Small intestine (tissue), 7 donors: ENCODE results near the gene NQO2. TPM values are rescaled to one million over a fixed set of nuclear protein-coding genes. Genes with fewer than 3 reads are reported as not detected.

Source experiments
- DNase-seq, 2 donors: peaks; one replicate each; pipeline versions ENCODE4 v3.0.0 to v3.0.0-alpha.2; 2013
- FAIRE-seq: peaks from 2 replicates; lab custom pipeline; 2012; peaks lifted over from hg19 to GRCh38; lab: Jason Lieb, UNC
- H3K27ac ChIP-seq, 3 donors: one replicate each; pipeline ENCODE4 v1.5.1; 2013; ENCODE audit warnings: low read length in 2 of 3, mild to moderate bottlenecking in 2 of 3, control low read depth in 1 of 3, inconsistent platforms in 1 of 3, low read depth in 1 of 3, moderate library complexity in 1 of 3
- H3K27me3 ChIP-seq, 3 donors: one replicate each; pipeline ENCODE4 v1.6.1; 2013; ENCODE audit warnings: low read length in 3 of 3, inconsistent platforms in 1 of 3; ENCODE audit not compliant: control insufficient read depth in 3 of 3, insufficient read depth in 3 of 3
- H3K36me3 ChIP-seq, 3 donors: one replicate each; pipeline ENCODE4 v1.6.1; 2013; ENCODE audit warnings: low read length in 3 of 3, inconsistent platforms in 1 of 3, low read depth in 1 of 3, mild to moderate bottlenecking in 1 of 3, moderate library complexity in 1 of 3; ENCODE audit not compliant: control insufficient read depth in 3 of 3, insufficient read depth in 2 of 3
- H3K4me1 ChIP-seq, 3 donors: one replicate each; pipeline ENCODE4 v1.6.1; 2013; ENCODE audit warnings: low read length in 2 of 3, inconsistent platforms in 1 of 3, low read depth in 1 of 3, mild to moderate bottlenecking in 1 of 3, moderate library complexity in 1 of 3; ENCODE audit not compliant: control insufficient read depth in 3 of 3, insufficient read depth in 2 of 3
- H3K4me3 ChIP-seq, 3 donors: one replicate each; pipeline ENCODE4 v1.5.1; 2013; ENCODE audit warnings: low read length in 3 of 3, control low read depth in 1 of 3, inconsistent platforms in 1 of 3, low read depth in 1 of 3, mild to moderate bottlenecking in 1 of 3, moderate library complexity in 1 of 3
- H3K9me3 ChIP-seq, 2 donors: one replicate each; pipeline ENCODE4 v1.6.1; 2013; ENCODE audit warnings: low read depth in 1 of 2, low read length in 1 of 2; ENCODE audit not compliant: control insufficient read depth in 2 of 2, insufficient read depth in 1 of 2
- WGBS, 3 donors: extraction: QIAGEN DNeasy Blood & Tissue Kit; methylation state at CpG; one replicate each; pipeline ENCODE4 v1.1.7; 2013; 5-methylcytosine and 5-hydroxymethylcytosine counted together
- polyA plus RNA-seq, 4 donors: library from polyadenylated mRNA; stranded (reverse) in 3 of 4; unstranded in 1 of 4; fragments of 200-250 nt in 3 of 4; fragments of 120-200 nt in 1 of 4; gene quantifications; one replicate each; pipeline versions ENCODE4 v1.2.1 to v1.2.3, GENCODE V29; 2013
- donor health status: healthy with polysubstance abuse.
- donor health status: control.
- donor health status: control.
- donor health status: Bipolar disorder and iron deficiency.
- donor health status: healthy.

Gene NQO2
- polyA plus RNA-seq, 4 donors, result 23.2 to 84.5 (median 58.9) TPM

GRCh38 chr6:2963756-2964155 is 35.9 kb upstream of the NQO2 start:
- FAIRE-seq (no peak), DNase-seq (no peak)
- Histone ChIP-seq H3K9me3 (no peaks in the 10 kb centered on the region), H3K4me1 (peaks cover 2 to 49% (median 12%) of the 10 kb centered on the region in 3 donors), H3K27me3 (no peaks in the 10 kb centered on the region), H3K27ac (peak overlapping the region in 1 of 3 donors; percentile 87), H3K36me3 (peaks cover 0 to 36% (median 0%) of the 10 kb centered on the region in 3 donors), H3K4me3 (no peak overlapping the region)
- 85 to 91% (median 88%) methylated on average over 8 of the region's 8 CpGs for WGBS, 3 donors

DNA sequence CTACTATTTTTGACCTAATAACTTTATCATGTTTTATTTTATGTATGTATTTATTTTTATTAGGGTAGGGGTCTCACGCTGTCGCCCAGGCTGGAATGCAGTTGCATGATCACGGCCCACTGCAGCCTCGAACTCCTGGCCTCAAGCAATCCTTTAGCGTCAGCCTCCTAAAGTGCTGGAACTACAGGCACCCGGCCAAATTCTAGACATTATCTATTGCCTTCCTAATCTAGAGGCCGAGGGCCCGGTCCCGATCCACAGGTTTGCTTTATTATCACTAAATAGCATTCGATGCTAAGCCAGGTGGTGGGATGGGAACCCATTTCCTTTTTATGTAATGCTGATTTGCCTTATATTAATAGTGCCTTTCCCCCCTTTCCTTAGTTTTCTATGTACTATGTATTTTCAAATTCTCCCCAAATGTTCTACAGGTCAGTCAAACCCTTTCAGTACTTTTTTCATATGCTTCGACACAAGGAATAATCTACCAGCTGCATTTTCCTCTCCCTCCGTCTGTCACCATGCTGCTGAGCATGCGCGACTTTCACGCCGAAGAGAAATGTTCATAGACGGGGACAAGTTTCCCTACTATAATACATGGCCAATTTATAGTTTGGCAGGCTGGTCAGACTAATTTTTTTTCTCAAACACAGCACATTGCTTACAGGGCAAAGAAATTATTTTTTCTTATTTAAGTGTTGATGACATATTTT is 34.7 kb upstream of the NQO2 start:
- no peak for DNase-seq
- WGBS, 3 donors, result 62 to 82% (median 74%) methylated on average over 17 of the region's 17 CpGs
- Histone ChIP-seq H3K9me3 (no peaks in the 10 kb centered on the region), H3K27ac (no peak overlapping the region), H3K4me3 (no peak overlapping the region), H3K27me3 (no peaks in the 10 kb centered on the region), H3K36me3 (peaks cover 0 to 27% (median 0%) of the 10 kb centered on the region in 3 donors), H3K4me1 (peaks cover 2 to 47% (median 12%) of the 10 kb centered on the region in 3 donors)
- FAIRE-seq, result no peak

DNA sequence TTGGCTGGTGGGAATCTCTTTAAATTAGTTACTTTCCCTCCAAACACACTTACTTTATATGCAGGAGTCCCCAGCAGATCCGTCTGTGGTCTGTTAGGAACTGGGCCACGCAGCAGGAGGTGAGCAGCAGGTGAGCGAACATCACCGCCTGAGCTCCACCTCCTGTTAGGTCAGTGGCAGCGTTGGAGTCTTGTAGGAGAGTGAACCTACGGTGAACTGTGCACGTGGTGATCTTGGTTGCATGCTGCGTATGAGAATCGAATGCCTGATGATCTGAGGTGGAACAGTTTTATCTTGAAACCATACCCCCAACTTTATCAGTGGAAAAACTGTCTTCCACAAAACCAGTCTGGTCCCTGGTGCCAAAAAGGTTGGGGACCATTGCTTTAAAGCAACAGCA is 33.3 kb upstream of the NQO2 start:
- Histone ChIP-seq H3K4me3 (no peak overlapping the region), H3K4me1 (peaks cover 2 to 38% (median 7%) of the 10 kb centered on the region in 3 donors), H3K27me3 (no peaks in the 10 kb centered on the region), H3K36me3 (peaks cover 0 to 17% (median 0%) of the 10 kb centered on the region in 3 donors), H3K27ac (no peak overlapping the region), H3K9me3 (no peaks in the 10 kb centered on the region)
- DNase-seq, result peak in 1 of 2 donors; percentile 81
- FAIRE-seq, result no peak
- WGBS, 3 donors, result 22 to 70% (median 51%) methylated on average over 9 of the region's 9 CpGs

GRCh38 chr6:2967936-2968335 is 31.8 kb upstream of the NQO2 start:
- H3K36me3 ChIP-seq, result peaks cover 0 to 17% (median 0%) of the 10 kb centered on the region in 3 donors
- H3K27ac ChIP-seq, result no peak overlapping the region
- no peak for FAIRE-seq
- DNase-seq, result no peak
- H3K9me3 ChIP-seq, result no peaks in the 10 kb centered on the region
- no peaks in the 10 kb centered on the region for H3K27me3 ChIP-seq
- H3K4me3 ChIP-seq, result no peak overlapping the region
- 96 to 98% (median 96%) methylated on average over 7 of the region's 7 CpGs for WGBS, 3 donors
- peaks cover 2 to 28% (median 2%) of the 10 kb centered on the region in 3 donors for H3K4me1 ChIP-seq

DNA sequence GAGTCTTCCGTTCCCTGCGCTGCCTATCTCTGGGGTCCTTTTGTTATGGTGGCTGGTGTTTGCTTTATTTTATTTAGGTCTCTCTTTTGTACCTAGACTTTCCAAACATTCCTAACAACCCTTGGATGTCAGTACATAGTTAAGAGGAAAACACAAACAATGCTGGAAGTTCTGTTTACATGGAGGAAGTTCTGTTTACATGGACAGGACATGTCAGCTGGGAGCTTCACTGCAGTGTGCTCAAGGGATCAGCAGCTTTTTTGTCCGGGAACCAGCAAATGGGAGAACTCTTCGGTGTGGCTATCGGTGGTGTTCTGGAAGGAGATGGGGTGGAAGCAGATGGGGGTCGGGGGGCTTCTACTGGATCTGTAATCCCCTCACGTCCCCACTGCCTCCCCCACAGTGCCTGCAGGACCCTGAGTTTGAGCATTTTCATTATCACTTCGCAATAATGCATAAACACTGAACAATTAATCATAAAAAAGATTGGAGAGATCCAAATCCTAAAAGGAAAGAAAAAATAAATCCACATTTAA is 31.0 kb upstream of the NQO2 start:
- Histone ChIP-seq H3K4me3 (no peak overlapping the region), H3K9me3 (no peaks in the 10 kb centered on the region), H3K27me3 (no peaks in the 10 kb centered on the region), H3K27ac (peak overlapping the region in 2 of 3 donors; percentile 1 to 45), H3K36me3 (peaks cover 0 to 15% (median 0%) of the 10 kb centered on the region in 3 donors), H3K4me1 (peaks cover 2 to 20% (median 2%) of the 10 kb centered on the region in 3 donors)
- 59 to 85% (median 83%) methylated on average over 8 of the region's 8 CpGs for WGBS, 3 donors
- DNase-seq, result no peak
- no peak for FAIRE-seq

DNA sequence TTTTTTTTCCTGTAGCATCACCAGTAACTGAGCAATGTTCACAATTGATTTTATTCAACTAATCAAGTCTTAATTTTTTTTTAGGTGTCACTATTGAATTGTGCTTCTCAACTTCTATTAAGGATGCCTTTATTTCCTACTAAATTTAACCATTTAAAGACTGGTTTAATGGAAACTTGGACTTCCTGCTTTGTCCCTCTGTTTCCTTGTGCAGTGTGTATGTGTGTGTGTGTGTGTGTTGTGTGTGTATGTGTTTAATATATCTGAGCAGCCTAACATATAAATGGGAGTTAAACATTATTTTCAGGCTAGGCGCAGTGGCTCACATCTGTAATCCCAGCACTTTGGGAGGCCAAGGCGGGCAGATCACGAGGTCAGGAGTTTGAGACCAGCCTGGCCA is 30.1 kb upstream of the NQO2 start:
- FAIRE-seq, result no peak
- WGBS, 3 donors, result 52 to 68% (median 67%) methylated on average over 3 of the region's 3 CpGs

GRCh38 chr6:2970034-2970685 is 29.5 kb upstream of the NQO2 start:
- H3K9me3 ChIP-seq, result no peaks in the 10 kb centered on the region
- 12 to 26% (median 22%) methylated on average over 10 of the region's 10 CpGs for WGBS, 3 donors
- peak overlapping the region in 2 of 3 donors; percentile 89 to 90 for H3K27ac ChIP-seq
- peaks cover 0 to 7% (median 0%) of the 10 kb centered on the region in 3 donors for H3K36me3 ChIP-seq
- H3K4me3 ChIP-seq, result peak overlapping the region; percentile 60 to 92 (median 81)
- no peaks in the 10 kb centered on the region for H3K27me3 ChIP-seq
- no peak for FAIRE-seq
- H3K4me1 ChIP-seq, result peaks cover 2 to 19% (median 2%) of the 10 kb centered on the region in 3 donors
- DNase-seq, result no peak

More for the DNA sequence above, 30.1 kb upstream of the NQO2 start:
- Histone ChIP-seq H3K36me3 (peaks cover 0 to 12% (median 0%) of the 10 kb centered on the region in 3 donors), H3K27me3 (no peaks in the 10 kb centered on the region), H3K9me3 (no peaks in the 10 kb centered on the region), H3K27ac (peak overlapping the region in 1 of 3 donors; percentile 72), H3K4me1 (peaks cover 2 to 19% (median 2%) of the 10 kb centered on the region in 3 donors), H3K4me3 (peak overlapping the region in 1 of 3 donors; percentile 23)
- DNase-seq, result no peak

DNA sequence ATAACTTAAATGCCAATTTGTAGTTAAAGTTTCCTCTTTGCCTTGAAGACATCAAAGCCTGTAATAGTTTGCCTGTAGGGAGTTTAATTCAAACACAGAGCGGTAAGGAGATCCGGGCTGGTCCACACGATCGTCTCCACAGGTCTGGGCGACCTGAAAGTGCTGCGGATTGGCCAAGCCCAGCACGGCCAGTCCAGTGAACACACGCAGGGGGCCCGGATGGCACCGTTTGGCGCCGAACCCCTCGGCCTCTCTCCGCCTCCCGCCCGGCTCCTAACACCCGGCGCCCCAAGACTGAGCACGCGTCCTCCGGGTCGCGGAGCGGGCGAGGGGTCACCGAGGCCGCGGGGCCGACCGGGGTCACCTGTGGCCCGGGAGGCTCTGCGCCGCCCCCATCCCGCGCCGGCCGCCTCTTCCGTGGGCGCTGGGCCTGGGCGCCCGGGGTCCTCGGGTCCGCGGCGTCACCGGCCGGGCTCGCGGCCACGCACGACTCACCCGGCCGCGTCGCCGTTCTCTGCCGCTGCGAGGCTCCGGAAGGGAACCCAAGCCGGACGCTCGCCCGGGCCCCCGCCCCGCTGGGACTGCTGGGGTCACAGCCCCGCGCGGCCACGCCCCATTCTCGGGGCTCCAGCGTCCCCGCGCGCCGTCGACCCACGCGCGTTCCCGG is 28.8 kb upstream of the NQO2 start:
- FAIRE-seq (no peak), DNase-seq (peak in 1 of 2 donors; percentile 74)
- Histone ChIP-seq H3K4me3 (peak overlapping the region; percentile 60 to 92 (median 81)), H3K27me3 (no peaks in the 10 kb centered on the region), H3K9me3 (no peaks in the 10 kb centered on the region), H3K4me1 (peaks cover 2 to 16% (median 2%) of the 10 kb centered on the region in 3 donors), H3K36me3 (peaks cover 0 to 7% (median 0%) of the 10 kb centered on the region in 3 donors), H3K27ac (peak overlapping the region; percentile 90 to 98 (median 92))
- WGBS, 3 donors, result 1% methylated on average over 48 to 80 of the region's 80 CpGs
